Keratinocyte (primary cell): ENCODE results near the gene ZNRF4.
"Not testable (repeated sequence)": the region's sequence is repeated elsewhere in the genome, so short reads cannot be mapped to it uniquely, and the experiment has no call there.

Source experiments
- CTCF ChIP-seq, 3 experiments: IDR thresholded peaks in 1 of 3; conservative IDR thresholded peaks in 1 of 3; optimal IDR thresholded peaks in 1 of 3; 2 replicates in 2 of 3; 3 replicates in 1 of 3; pipeline versions ENCODE3 to v1.5.1; 2011; ENCODE audit warnings: low read length in 3 of 3, mild to moderate bottlenecking in 3 of 3, moderate library complexity in 2 of 3, control low read depth in 1 of 3, inconsistent platforms in 1 of 3; ENCODE audit not compliant: insufficient read depth in 2 of 3; ENCODE audit errors: extremely low read depth in 1 of 3
- EZH2 ChIP-seq: IDR thresholded peaks from one replicate; pipeline ENCODE4 v1.6.1; 2012; ENCODE audit warnings: inconsistent platforms, mild to moderate bottlenecking, low read length, moderate library complexity

GRCh38 chr19:5485658-5486057 lies 30.4 kb downstream of the ZNRF4 start:
- not testable (repeated sequence) for TF ChIP-seq CTCF (optimal IDR thresholded peaks at IDR 0.05 in 1 of 3, IDR thresholded peaks at IDR 0.05 in 1 of 3, conservative IDR thresholded peaks at IDR 0.05 in 1 of 3; ENCODE audit: extremely low read depth in 1 of 3, insufficient read depth in 2 of 3, low read length in 3 of 3); EZH2
